ENCODE data around the gene PSKH1.

DNA sequence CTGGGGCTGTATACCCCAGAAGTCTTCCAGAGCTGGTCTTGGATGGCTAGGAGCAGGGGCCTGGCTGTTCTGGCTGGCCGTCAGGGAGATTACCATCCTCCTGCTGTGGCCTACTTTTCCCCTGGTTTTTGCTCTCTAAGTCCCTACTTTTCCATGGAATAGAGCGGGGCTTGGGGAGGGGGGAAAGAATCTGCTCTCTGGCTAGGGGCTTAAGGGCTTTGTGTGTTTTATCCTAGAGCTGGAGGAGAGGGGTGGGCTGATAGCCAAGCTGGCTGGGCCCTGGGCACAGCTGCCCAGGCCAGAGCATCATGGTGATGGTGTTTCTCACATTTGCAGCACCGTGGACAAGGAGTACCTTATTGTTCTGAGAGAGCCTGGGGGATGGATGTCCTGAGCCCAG, 4.7 kb upstream of the PSKH1 start:
- TF ChIP-seq POLR2A (IDR thresholded peaks at IDR 0.05; ENCODE audit: low read depth, low read length) (no peak), EZH2 (IDR thresholded peaks at IDR 0.05; ENCODE audit: borderline replicate concordance, control insufficient read depth, low read depth, low read length) (no peak), GABPA (IDR thresholded peaks at IDR 0.05; ENCODE audit: low read depth) (no peak)
- TF ChIP-seq, protein P1, sequence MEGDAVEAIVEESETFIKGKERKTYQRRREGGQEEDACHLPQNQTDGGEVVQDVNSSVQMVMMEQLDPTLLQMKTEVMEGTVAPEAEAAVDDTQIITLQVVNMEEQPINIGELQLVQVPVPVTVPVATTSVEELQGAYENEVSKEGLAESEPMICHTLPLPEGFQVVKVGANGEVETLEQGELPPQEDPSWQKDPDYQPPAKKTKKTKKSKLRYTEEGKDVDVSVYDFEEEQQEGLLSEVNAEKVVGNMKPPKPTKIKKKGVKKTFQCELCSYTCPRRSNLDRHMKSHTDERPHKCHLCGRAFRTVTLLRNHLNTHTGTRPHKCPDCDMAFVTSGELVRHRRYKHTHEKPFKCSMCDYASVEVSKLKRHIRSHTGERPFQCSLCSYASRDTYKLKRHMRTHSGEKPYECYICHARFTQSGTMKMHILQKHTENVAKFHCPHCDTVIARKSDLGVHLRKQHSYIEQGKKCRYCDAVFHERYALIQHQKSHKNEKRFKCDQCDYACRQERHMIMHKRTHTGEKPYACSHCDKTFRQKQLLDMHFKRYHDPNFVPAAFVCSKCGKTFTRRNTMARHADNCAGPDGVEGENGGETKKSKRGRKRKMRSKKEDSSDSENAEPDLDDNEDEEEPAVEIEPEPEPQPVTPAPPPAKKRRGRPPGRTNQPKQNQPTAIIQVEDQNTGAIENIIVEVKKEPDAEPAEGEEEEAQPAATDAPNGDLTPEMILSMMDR (IDR thresholded peaks at IDR 0.05 in 2 of 3, conservative IDR thresholded peaks at IDR 0.05 in 1 of 3; ENCODE audit: control insufficient read depth in 2 of 3, extremely low read depth in 1 of 3, insufficient read depth in 1 of 3, low read depth in 3 of 3, low read length in 3 of 3): no peak
